Ovary (tissue), 9 donors: Measurements from ENCODE around the gene TEX2. TPM values are rescaled to one million over a fixed set of nuclear protein-coding genes. Genes with fewer than 3 reads are reported as not detected.

Experiments
- DNase-seq, 5 donors: peaks; one replicate each; pipeline ENCODE4 v3.0.0-alpha.2; 2019 to 2020
- H3K27ac ChIP-seq, 2 donors: fragments of 200-600 bp; one replicate each; pipeline versions ENCODE4 v1.5.1 to v1.8.0; 2019 to 2022
- H3K27me3 ChIP-seq: fragments of 200-600 bp; one replicate; pipeline ENCODE4 v1.8.0; 2022
- H3K36me3 ChIP-seq: fragments of 200-600 bp; sonication (generic); one replicate; pipeline ENCODE4 v1.5.1; 2019
- H3K4me1 ChIP-seq: one replicate; pipeline ENCODE4 v1.8.1; 2013; ENCODE audit warnings: mild to moderate bottlenecking, moderate library complexity; ENCODE audit not compliant: insufficient read depth
- H3K4me3 ChIP-seq: fragments of 200-600 bp; sonication (generic); one replicate; pipeline ENCODE4 v1.5.1; 2017
- H3K9me3 ChIP-seq, 2 donors: fragments of 200-600 bp in 1 of 2; sonication (generic) in 1 of 2; one replicate each; pipeline versions ENCODE4 v1.5.1 to v1.8.1; 2013 to 2019; ENCODE audit warnings: mild to moderate bottlenecking in 1 of 2, moderate library complexity in 1 of 2
- CTCF ChIP-seq, 3 donors: fragments of 450-650 bp in 2 of 3; fragments of 200-600 bp in 1 of 3; IDR thresholded peaks; one replicate each; pipeline versions ENCODE4 v1.5.1 to v1.8.0; 2016 to 2022; ENCODE audit warnings: antibody characterized with exemption in 3 of 3, mild to moderate bottlenecking in 1 of 3
- EP300 ChIP-seq: sonication (generic); formaldehyde crosslinking; IDR thresholded peaks from one replicate; pipeline ENCODE4 v1.6.1; 2017; ENCODE audit warnings: antibody characterized with exemption
- POLR2A ChIP-seq: fragments of 450-650 bp; IDR thresholded peaks from one replicate; pipeline ENCODE4 v1.6.1; 2017; ENCODE audit warnings: antibody characterized with exemption, mild to moderate bottlenecking, moderate library complexity
- WGBS, 3 donors: extraction: QIAGEN DNeasy Blood & Tissue Kit in 1 of 3; methylation state at CpG; one replicate each; pipeline versions ENCODE4 v1.1.5 to v1.1.7; 2013 to 2017; 5-methylcytosine and 5-hydroxymethylcytosine counted together
- intact Hi-C, 4 donors: fragments of 100-400 bp; cut with DNase I; formaldehyde crosslinking; loops; one replicate each; pipeline versions ENCODE4 v1.11.0 to v1.15.1; 2022 to 2023
- polyA plus RNA-seq, 2 donors: library from polyadenylated mRNA; stranded (reverse); fragments of 200-250 nt in 1 of 2; fragments of 350-450 nt in 1 of 2; fragmentation: Illumina TruSeq in 1 of 2; extraction: RNeasy Lipid Tissue Mini Kit (QIAGEN cat#74804) in 1 of 2; gene quantifications; one replicate each; pipeline ENCODE4 v1.2.3, GENCODE V29; 2013 to 2014
- total RNA-seq, 7 donors: library from RNA; depleted of rRNA in 2 of 7; stranded (reverse); fragments of >200 nt in 2 of 7; fragmentation: NEBNext Ultra II Directional in 3 of 7; extraction: Animal tissue kit (Norgen Biotek cat#: 25700) in 3 of 7; gene quantifications; one replicate each; pipeline versions ENCODE4 v1.1.0 to v1.2.4, GENCODE V29; 2016 to 2023
- donor health status: DM: no; HTN: no; CAD: no; lungs with moderate emphysema.
- donor health status: DM: no; HTN: no; CAD: no.
- donor health status: Bipolar disorder and iron deficiency.
- donor health status: DM: yes; HTN: yes; CAD: no.
- donor health status: DM: no; HTN: no; CAD: no.
- donor health status: DM: yes; HTN: yes; CAD: no.

The TEX2 gene
- total and polyA plus RNA-seq, 9 donors: 13.9 to 36.7 (median 31.4) TPM

- intact Hi-C loops: no loop called here
- H3K9me3 ChIP-seq: no peaks in the 10 kb centered on the region
- WGBS, 3 donors: 68 to 77% (median 70%) methylated on average over 3 of the region's 3 CpGs
- no peak for DNase-seq
- TF ChIP-seq CTCF (IDR thresholded peaks at IDR 0.05) (no peak), POLR2A (no peak), EP300 (no peak)
- no peak overlapping the region for H3K4me3 ChIP-seq
- H3K27ac ChIP-seq: no peak overlapping the region
- no peaks in the 10 kb centered on the region for H3K27me3 ChIP-seq
- H3K36me3 ChIP-seq: no peaks in the 10 kb centered on the region
- peaks cover 4% of the 10 kb centered on the region for H3K4me1 ChIP-seq
Observed at GRCh38 chr17:64200080-64201032, 62.7 kb downstream of the TEX2 start.

- Histone ChIP-seq H3K27ac (no peak overlapping the region), H3K27me3 (no peaks in the 10 kb centered on the region), H3K9me3 (no peaks in the 10 kb centered on the region), H3K4me1 (peaks cover 4% of the 10 kb centered on the region), H3K36me3 (no peaks in the 10 kb centered on the region), H3K4me3 (no peak overlapping the region)
- 89 to 96% (median 90%) methylated on average over 5 of the region's 5 CpGs for WGBS, 3 donors
- TF ChIP-seq POLR2A: no peak
- no peak for TF ChIP-seq EP300
- no peak for TF ChIP-seq CTCF (IDR thresholded peaks at IDR 0.05)
- intact Hi-C loops: no loop called here
- no peak for DNase-seq
Observed at GRCh38 chr17:64198331-64199090, 64.5 kb downstream of the TEX2 start.

- DNase-seq: no peak
- no peaks in the 10 kb centered on the region for H3K9me3 ChIP-seq
- WGBS, 3 donors: 83 to 92% (median 88%) methylated on average over 4 of the region's 4 CpGs
- H3K4me1 ChIP-seq: no peaks in the 10 kb centered on the region
- TF ChIP-seq EP300 (no peak), POLR2A (no peak), CTCF (IDR thresholded peaks at IDR 0.05) (no peak)
- H3K27ac ChIP-seq: no peak overlapping the region
- no peak overlapping the region for H3K4me3 ChIP-seq
- intact Hi-C loops: no loop called here
- H3K36me3 ChIP-seq: no peaks in the 10 kb centered on the region
- no peaks in the 10 kb centered on the region for H3K27me3 ChIP-seq
Observed at GRCh38 chr17:64196601-64197000, 66.5 kb downstream of the TEX2 start.

- intact Hi-C loops: no loop called here
- no peaks in the 10 kb centered on the region for H3K27me3 ChIP-seq
- 88 to 94% (median 91%) methylated on average over 9 of the region's 9 CpGs for WGBS, 3 donors
- no peak for DNase-seq
- no peak for TF ChIP-seq EP300
- no peak for TF ChIP-seq CTCF (IDR thresholded peaks at IDR 0.05)
- no peak for TF ChIP-seq POLR2A
- no peaks in the 10 kb centered on the region for H3K9me3 ChIP-seq
- H3K36me3 ChIP-seq: no peaks in the 10 kb centered on the region
- H3K4me3 ChIP-seq: no peak overlapping the region
- peaks cover 3% of the 10 kb centered on the region for H3K4me1 ChIP-seq
- no peak overlapping the region for H3K27ac ChIP-seq
Observed at GRCh38 chr17:64193561-64193960, 69.5 kb downstream of the TEX2 start.
